Measurements from ENCODE around the gene TAF5L. TPM values are rescaled to one million over a fixed set of nuclear protein-coding genes. Genes with fewer than 3 reads are reported as not detected.

TAF5L gene
- total RNA-seq, 1 donor from 2014 or later, result 9.3 TPM

GRCh38 chr1:229642376-229642775 is 16.5 kb upstream of the TAF5L start:
- no peak for TF ChIP-seq CTCF (IDR thresholded peaks at IDR 0.05; ENCODE audit: borderline replicate concordance)
- Histone ChIP-seq H3K4me1 (peaks cover 23% of the 10 kb centered on the region), H3K27me3 (ENCODE audit: low read depth) (no peaks in the 10 kb centered on the region), H3K27ac (replicated peaks) (no peak overlapping the region), H3K36me3 (peaks cover 56% of the 10 kb centered on the region), H3K9me3 (replicated peaks) (no peaks in the 10 kb centered on the region), H3K4me3 (no peak overlapping the region)
- DNase-seq, result no peak
- intact Hi-C loops (cut with micrococcal nuclease), result no loop called here

- Histone ChIP-seq H3K27ac (replicated peaks) (peak overlapping the region; percentile 40), H3K4me3 (no peak overlapping the region), H3K27me3 (ENCODE audit: low read depth) (no peaks in the 10 kb centered on the region), H3K9me3 (replicated peaks) (no peaks in the 10 kb centered on the region), H3K36me3 (peaks cover 56% of the 10 kb centered on the region), H3K4me1 (peaks cover 23% of the 10 kb centered on the region)
- no peak for DNase-seq
- intact Hi-C loops (cut with micrococcal nuclease), result no loop called here
- no peak for TF ChIP-seq CTCF (IDR thresholded peaks at IDR 0.05; ENCODE audit: borderline replicate concordance)
These were observed 15.4 kb upstream of the TAF5L start for GRCh38 chr1:229641306-229641705.

GRCh38 chr1:229640455-229640854 is 14.5 kb upstream of the TAF5L start:
- DNase-seq, result no peak
- no peak overlapping the region for H3K4me3 ChIP-seq
- intact Hi-C loops (cut with micrococcal nuclease), result no loop called here
- H3K27ac ChIP-seq (replicated peaks), result no peak overlapping the region
- H3K9me3 ChIP-seq (replicated peaks), result no peaks in the 10 kb centered on the region
- H3K27me3 ChIP-seq (ENCODE audit: low read depth), result no peaks in the 10 kb centered on the region
- peaks cover 23% of the 10 kb centered on the region for H3K4me1 ChIP-seq
- no peak for TF ChIP-seq CTCF (IDR thresholded peaks at IDR 0.05; ENCODE audit: borderline replicate concordance)
- peaks cover 56% of the 10 kb centered on the region for H3K36me3 ChIP-seq

GRCh38 chr1:229637746-229638145 is 11.8 kb upstream of the TAF5L start:
- intact Hi-C loops (cut with micrococcal nuclease), result no loop called here
- peaks cover 51% of the 10 kb centered on the region for H3K36me3 ChIP-seq
- no peak for DNase-seq
- no peak overlapping the region for H3K27ac ChIP-seq (replicated peaks)
- peaks cover 23% of the 10 kb centered on the region for H3K4me1 ChIP-seq
- no peaks in the 10 kb centered on the region for H3K27me3 ChIP-seq (ENCODE audit: low read depth)
- no peak for TF ChIP-seq CTCF (IDR thresholded peaks at IDR 0.05; ENCODE audit: borderline replicate concordance)
- no peak overlapping the region for H3K4me3 ChIP-seq
- H3K9me3 ChIP-seq (replicated peaks), result no peaks in the 10 kb centered on the region

- no peak overlapping the region for H3K4me3 ChIP-seq
- intact Hi-C loops (cut with micrococcal nuclease), result no loop called here
- H3K9me3 ChIP-seq (replicated peaks), result no peaks in the 10 kb centered on the region
- H3K4me1 ChIP-seq, result peaks cover 13% of the 10 kb centered on the region
- no peak for DNase-seq
- peak overlapping the region; percentile 0 for H3K27ac ChIP-seq (replicated peaks)
- no peaks in the 10 kb centered on the region for H3K27me3 ChIP-seq (ENCODE audit: low read depth)
- H3K36me3 ChIP-seq, result peaks cover 51% of the 10 kb centered on the region
- TF ChIP-seq CTCF (IDR thresholded peaks at IDR 0.05; ENCODE audit: borderline replicate concordance), result no peak
These were observed 10.1 kb upstream of the TAF5L start for GRCh38 chr1:229636042-229636441.

- no peaks in the 10 kb centered on the region for H3K9me3 ChIP-seq (replicated peaks)
- DNase-seq, result no peak
- peaks cover 12% of the 10 kb centered on the region for H3K4me1 ChIP-seq
- no peak overlapping the region for H3K4me3 ChIP-seq
- H3K27ac ChIP-seq (replicated peaks), result no peak overlapping the region
- intact Hi-C loops (cut with micrococcal nuclease), result no loop called here
- no peaks in the 10 kb centered on the region for H3K27me3 ChIP-seq (ENCODE audit: low read depth)
- TF ChIP-seq CTCF (IDR thresholded peaks at IDR 0.05; ENCODE audit: borderline replicate concordance), result no peak
- peaks cover 30% of the 10 kb centered on the region for H3K36me3 ChIP-seq
These were observed 6.0 kb upstream of the TAF5L start for GRCh38 chr1:229631966-229632365.

Data from left ventricle myocardium inferior (tissue), 1 donor.